22Rv1 (cell line): ENCODE measurements around the gene KRTAP4-16.
"Not testable (repeated sequence)": the region's sequence is repeated elsewhere in the genome, so short reads cannot be mapped to it uniquely, and the experiment has no call there.

Experiments used
- H3K27ac ChIP-seq: fragments of 450-650 bp; 2 replicates; pipeline ENCODE4 v1.5.1; 2017
- ZFX ChIP-seq: fragments of 450-650 bp; IDR thresholded peaks from 2 replicates; pipeline ENCODE4 v1.6.1; 2017; ENCODE audit warnings: antibody characterized with exemption, borderline replicate concordance
- TF ChIP-seq, protein P1 (sequence below): fragments of 450-650 bp; IDR thresholded peaks from 2 replicates; pipeline ENCODE4 v1.5.1; 2017; ENCODE audit warnings: mild to moderate bottlenecking

The KRTAP4-16 gene

DNA sequence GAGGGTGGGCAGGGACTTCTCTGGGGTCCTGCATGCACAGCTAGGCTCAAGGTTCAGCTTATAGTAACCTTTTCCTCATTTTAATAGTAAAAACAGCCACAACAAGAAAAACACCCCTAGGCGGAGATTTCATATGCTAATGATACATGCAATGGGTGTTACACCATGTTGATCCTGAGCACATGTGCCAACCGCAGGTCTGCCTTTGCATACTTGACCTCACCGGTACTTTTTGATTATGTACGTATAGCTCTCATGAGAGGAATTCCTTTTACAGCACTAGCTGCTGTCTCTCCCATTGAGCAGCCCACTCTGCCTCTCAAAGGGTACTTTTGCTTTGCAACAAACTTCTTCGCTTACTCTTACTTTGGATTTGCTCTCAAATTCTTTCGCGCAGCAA, 6.0 kb downstream of the KRTAP4-16 start:
- no peak for TF ChIP-seq ZFX
- TF ChIP-seq, protein P1, sequence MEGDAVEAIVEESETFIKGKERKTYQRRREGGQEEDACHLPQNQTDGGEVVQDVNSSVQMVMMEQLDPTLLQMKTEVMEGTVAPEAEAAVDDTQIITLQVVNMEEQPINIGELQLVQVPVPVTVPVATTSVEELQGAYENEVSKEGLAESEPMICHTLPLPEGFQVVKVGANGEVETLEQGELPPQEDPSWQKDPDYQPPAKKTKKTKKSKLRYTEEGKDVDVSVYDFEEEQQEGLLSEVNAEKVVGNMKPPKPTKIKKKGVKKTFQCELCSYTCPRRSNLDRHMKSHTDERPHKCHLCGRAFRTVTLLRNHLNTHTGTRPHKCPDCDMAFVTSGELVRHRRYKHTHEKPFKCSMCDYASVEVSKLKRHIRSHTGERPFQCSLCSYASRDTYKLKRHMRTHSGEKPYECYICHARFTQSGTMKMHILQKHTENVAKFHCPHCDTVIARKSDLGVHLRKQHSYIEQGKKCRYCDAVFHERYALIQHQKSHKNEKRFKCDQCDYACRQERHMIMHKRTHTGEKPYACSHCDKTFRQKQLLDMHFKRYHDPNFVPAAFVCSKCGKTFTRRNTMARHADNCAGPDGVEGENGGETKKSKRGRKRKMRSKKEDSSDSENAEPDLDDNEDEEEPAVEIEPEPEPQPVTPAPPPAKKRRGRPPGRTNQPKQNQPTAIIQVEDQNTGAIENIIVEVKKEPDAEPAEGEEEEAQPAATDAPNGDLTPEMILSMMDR = no peak
- H3K27ac ChIP-seq = no peak overlapping the region

DNA sequence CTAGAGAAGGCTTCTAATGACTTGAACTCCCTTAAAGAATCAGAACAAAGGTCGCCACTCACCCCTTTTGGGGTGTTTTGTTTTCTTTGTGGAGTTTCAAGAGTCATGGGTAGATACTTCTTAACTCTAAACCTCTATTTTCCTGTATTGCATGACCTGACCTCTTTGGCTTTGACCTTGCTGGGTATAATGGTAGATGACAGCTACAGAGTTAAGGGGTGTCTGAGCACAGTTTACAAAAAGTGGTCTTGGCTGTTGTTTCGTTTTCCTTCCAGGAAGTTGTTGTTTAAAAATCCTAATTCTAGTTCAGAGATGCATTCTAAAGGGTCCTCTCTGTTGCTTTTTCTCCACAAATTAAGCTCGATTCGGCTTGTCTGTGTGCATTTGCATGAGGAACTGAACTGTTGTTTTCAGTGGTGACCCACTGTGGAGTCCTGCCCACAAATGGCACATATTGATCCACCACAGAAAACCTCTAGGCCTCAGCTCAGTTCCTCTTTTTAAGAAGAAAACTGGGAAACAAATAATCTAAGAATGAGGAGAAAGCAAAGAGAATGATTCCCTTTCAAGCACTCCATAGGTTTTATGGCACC, 13.2 kb downstream of the KRTAP4-16 start:
- not testable (repeated sequence) for H3K27ac ChIP-seq

DNA sequence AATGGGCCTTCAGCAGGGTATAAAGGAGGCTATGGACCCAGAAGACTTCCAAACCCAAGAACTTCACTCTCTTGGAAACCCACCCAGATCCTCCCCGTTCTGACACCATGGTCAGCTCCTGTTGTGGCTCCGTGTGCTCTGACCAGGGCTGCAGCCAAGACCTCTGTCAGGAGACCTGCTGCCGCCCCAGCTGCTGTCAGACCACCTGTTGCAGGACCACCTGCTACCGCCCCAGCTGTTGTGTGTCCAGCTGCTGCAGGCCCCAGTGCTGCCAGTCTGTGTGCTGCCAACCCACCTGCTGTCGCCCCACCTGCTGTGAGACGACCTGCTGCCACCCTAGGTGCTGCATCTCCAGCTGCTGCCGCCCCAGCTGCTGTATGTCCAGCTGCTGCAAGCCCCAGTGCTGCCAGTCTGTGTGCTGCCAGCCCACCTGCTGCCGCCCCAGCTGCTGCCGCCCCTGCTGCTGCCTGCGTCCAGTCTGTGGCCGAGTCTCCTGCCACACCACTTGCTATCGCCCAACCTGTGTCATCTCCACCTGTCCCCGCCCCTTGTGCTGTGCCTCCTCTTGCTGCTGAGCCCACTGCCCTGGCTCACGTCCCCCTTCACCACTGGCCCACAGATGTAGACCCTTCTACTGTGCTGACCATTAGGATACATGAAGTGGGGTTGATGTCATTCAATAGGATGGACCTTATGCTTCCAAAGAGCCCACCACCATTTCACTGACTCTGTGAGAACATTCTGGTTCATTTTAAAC, 17.7 kb downstream of the KRTAP4-16 start, which contains the start of gene KRTAP4-7:
KRTAP4-7 (plus strand) TSS at position 51 of the 757 bp plus-strand sequence; CDS start at position 108, 57 bp downstream.
- not testable (repeated sequence) for H3K27ac ChIP-seq

DNA sequence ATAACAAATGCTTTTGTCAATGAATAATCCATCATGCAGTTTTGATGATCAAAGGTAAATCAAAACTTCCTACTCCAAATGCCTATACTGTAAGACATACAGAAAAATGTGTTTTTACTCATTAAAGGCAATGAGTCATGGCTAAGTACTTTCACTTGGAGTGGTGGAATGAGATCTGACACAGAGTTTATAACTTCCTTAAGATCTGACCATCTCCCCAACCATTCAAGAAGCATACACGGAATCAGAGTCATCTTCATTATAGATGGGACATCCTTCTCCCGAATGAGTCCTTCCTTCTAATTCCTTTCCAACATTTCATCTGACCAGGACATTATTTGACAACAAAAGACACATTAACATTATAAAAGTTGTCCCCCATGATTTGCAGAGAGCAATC, 18.6 kb downstream of the KRTAP4-16 start:
- H3K27ac ChIP-seq = not testable (repeated sequence)

DNA sequence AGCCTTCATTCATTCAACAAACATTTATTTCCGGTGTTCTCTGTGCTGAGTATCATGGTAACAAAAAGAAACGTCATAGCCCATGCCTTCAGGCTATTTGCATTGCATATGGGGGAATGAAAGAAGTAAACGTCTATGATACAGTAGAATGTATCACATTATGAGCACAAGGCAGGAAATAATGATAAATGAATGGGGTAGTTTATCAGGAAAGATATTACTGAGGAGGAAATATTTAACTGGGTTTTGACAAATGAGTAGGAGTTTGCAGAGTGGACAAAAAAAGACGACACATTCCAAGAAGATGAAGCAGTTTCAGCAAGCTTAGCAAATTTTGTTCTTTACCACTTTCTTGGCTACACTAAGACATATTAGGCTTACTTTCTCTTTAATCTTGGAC, 19.4 kb downstream of the KRTAP4-16 start:
- no peak overlapping the region for H3K27ac ChIP-seq
- TF ChIP-seq ZFX = no peak
- TF ChIP-seq, protein P1 = no peak

DNA sequence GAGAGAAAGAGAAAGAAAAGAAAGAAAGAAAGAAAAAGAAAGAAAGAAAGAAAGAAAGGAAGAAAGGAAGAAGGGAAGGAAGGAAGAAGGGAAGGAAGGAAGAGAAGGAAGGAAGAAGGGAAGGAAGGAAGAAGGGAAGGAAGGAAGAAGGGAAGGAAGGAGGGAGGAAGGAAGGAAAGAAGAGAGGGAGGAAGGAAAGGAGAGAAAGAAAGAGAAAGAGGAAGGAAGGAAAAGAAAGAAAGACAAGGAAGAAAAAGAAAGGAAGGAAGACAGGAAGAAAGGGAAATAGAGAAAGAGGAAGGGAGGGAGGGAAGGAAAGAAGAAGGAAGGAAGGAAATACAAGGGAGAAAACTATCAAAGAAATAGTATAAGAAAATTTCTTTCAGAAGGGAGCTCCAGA, 25.2 kb downstream of the KRTAP4-16 start:
- TF ChIP-seq, protein P1 = no peak
- no peak for TF ChIP-seq ZFX
- no peak overlapping the region for H3K27ac ChIP-seq

DNA sequence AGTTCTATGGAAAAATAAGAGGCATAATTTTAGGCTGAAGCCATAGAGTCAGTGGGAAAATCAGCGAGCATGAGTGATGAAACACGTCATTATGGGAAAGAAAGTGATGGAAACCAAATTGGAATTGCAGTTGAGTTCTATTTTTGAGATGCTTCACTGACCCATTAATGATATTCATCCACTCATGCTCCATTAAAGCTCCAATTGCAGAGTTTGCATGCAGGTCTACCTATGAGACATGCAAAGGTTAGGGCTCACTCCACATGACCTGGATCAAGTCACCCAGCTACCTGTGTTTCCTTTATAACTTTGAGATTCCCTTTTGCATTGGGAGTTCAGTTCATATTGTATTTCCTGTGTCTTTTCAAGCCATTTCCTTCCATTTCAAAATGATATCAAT, 28.3 kb downstream of the KRTAP4-16 start:
- TF ChIP-seq, protein P1 = no peak
- TF ChIP-seq ZFX = no peak
- no peak overlapping the region for H3K27ac ChIP-seq

DNA sequence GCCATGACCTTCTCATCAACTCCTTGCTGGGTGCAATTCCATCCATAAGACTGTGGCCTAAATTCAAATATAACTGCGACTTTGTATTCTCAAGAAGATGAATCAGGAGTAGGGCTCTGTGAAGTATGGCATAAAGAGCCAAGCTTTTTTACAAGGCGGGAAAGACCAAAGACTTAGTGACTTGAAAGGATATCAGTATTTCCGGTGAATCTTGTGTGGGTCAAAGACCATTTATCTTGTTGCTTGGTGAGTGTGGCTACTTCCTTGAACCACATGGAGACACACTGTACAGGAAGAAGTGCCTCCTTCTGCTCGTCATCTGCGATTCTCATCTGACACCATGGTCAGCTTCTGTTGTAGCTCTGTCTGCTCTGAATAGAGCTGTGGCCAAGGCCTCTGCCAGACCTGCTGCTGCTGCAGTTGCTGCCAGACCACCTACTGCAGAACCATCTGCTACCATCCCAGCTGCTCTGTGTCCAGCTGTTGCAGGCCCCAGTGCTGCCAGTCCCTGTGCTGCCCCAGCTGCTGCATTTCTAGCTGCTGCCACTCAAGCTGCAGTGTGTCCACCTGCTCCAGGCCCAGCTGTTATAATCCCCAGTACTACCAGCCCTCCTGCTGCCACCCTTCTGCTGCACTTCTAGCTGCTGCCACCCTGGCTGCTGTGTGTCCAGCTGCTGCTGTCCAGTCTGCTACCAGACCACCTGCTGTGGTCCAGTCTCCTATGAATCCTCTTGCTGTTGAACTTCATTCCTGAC, 30.2 kb downstream of the KRTAP4-16 start:
- TF ChIP-seq ZFX = no peak
- TF ChIP-seq, protein P1 = no peak
- H3K27ac ChIP-seq = no peak overlapping the region
